ENCODE results near the gene PITPNC1. TPM values are rescaled to one million over a fixed set of nuclear protein-coding genes. Genes with fewer than 3 reads are reported as not detected.
A peak's percentile ranks its signal among the peaks of the same experiment; 100 is the strongest.

PITPNC1 gene
- total and polyA plus RNA-seq, 11 donors, result 7.0 to 20.8 (median 11.3) TPM

- Histone ChIP-seq H3K4me3 (no peak overlapping the region), H3K9me3 (peaks cover 0 to 3% (median 0%) of the 10 kb centered on the region in 12 donors), H3K27ac (no peak overlapping the region), H3K4me1 (peaks cover 0 to 2% (median 0%) of the 10 kb centered on the region in 12 donors), H3K36me3 (peaks cover 0 to 16% (median 0%) of the 10 kb centered on the region in 9 donors), H3K27me3 (no peaks in the 10 kb centered on the region)
- no peak for DNase-seq
- 94 to 96% (median 95%) methylated on average over 4 of the region's 4 CpGs for WGBS, 4 donors
- no peak for ATAC-seq
- intact Hi-C loops (cut with DNase I), result no loop called here
- TF ChIP-seq POLR2A (IDR thresholded peaks at IDR 0.05) (no peak), CTCF (IDR thresholded peaks at IDR 0.05) (no peak)
Measured at GRCh38 chr17:67666028-67666427, 288.9 kb downstream of the PITPNC1 start.

- intact Hi-C loops (cut with DNase I), result no loop called here
- TF ChIP-seq CTCF (IDR thresholded peaks at IDR 0.05) (no peak), POLR2A (IDR thresholded peaks at IDR 0.05) (no peak)
Measured at GRCh38 chr17:67666710-67667109, 289.6 kb downstream of the PITPNC1 start.

GRCh38 chr17:67671493-67671892 is 294.4 kb downstream of the PITPNC1 start:
- Histone ChIP-seq H3K27ac (peak overlapping the region in 1 of 12 donors; percentile 9), H3K4me1 (peaks cover 0 to 16% (median 4%) of the 10 kb centered on the region in 12 donors), H3K27me3 (no peaks in the 10 kb centered on the region), H3K9me3 (peaks cover 0 to 3% (median 0%) of the 10 kb centered on the region in 12 donors), H3K4me3 (no peak overlapping the region), H3K36me3 (peaks cover 0 to 32% (median 2%) of the 10 kb centered on the region in 9 donors)
- WGBS, 4 donors, result 22 to 41% (median 33%) methylated on average over 3 of the region's 3 CpGs
- DNase-seq (no peak), ATAC-seq (no peak)
- intact Hi-C loops (cut with DNase I), result no loop called here
- TF ChIP-seq POLR2A (IDR thresholded peaks at IDR 0.05) (no peak), CTCF (IDR thresholded peaks at IDR 0.05) (no peak)

More at GRCh38 chr17:67666710-67667109, 289.6 kb downstream of the PITPNC1 start:
- no peaks in the 10 kb centered on the region for H3K27me3 ChIP-seq
- ATAC-seq (no peak), DNase-seq (no peak)
- H3K9me3 ChIP-seq, result peaks cover 0 to 3% (median 0%) of the 10 kb centered on the region in 12 donors
- H3K36me3 ChIP-seq, result peaks cover 0 to 21% (median 0%) of the 10 kb centered on the region in 9 donors
- 89 to 100% (median 98%) methylated on average over 1 to 2 of the region's 2 CpGs for WGBS, 4 donors
- no peak overlapping the region for H3K4me3 ChIP-seq
- H3K27ac ChIP-seq, result no peak overlapping the region
- peaks cover 0 to 6% (median 0%) of the 10 kb centered on the region in 12 donors for H3K4me1 ChIP-seq

GRCh38 chr17:67672592-67673335 is 295.7 kb downstream of the PITPNC1 start:
- Histone ChIP-seq H3K27ac (no peak overlapping the region), H3K27me3 (no peaks in the 10 kb centered on the region), H3K4me1 (peaks cover 0 to 24% (median 5%) of the 10 kb centered on the region in 12 donors), H3K36me3 (peaks cover 0 to 36% (median 2%) of the 10 kb centered on the region in 9 donors), H3K9me3 (peaks cover 0 to 3% (median 0%) of the 10 kb centered on the region in 12 donors), H3K4me3 (no peak overlapping the region)
- TF ChIP-seq POLR2A (IDR thresholded peaks at IDR 0.05) (no peak), CTCF (IDR thresholded peaks at IDR 0.05) (no peak)
- WGBS, 4 donors, result 90 to 96% (median 92%) methylated on average over 10 of the region's 10 CpGs
- intact Hi-C loops (cut with DNase I), result no loop called here
- ATAC-seq (no peak), DNase-seq (no peak)
